GM19193 (cell line): ENCODE results near the gene RBM39.

ENCODE experiments used
- POLR2A ChIP-seq: IDR thresholded peaks from 4 replicates; pipeline ENCODE4 v1.6.1; 2011; ENCODE audit not compliant: insufficient read depth, insufficient read length; ENCODE audit errors: extremely low read depth

RBM39 gene

DNA sequence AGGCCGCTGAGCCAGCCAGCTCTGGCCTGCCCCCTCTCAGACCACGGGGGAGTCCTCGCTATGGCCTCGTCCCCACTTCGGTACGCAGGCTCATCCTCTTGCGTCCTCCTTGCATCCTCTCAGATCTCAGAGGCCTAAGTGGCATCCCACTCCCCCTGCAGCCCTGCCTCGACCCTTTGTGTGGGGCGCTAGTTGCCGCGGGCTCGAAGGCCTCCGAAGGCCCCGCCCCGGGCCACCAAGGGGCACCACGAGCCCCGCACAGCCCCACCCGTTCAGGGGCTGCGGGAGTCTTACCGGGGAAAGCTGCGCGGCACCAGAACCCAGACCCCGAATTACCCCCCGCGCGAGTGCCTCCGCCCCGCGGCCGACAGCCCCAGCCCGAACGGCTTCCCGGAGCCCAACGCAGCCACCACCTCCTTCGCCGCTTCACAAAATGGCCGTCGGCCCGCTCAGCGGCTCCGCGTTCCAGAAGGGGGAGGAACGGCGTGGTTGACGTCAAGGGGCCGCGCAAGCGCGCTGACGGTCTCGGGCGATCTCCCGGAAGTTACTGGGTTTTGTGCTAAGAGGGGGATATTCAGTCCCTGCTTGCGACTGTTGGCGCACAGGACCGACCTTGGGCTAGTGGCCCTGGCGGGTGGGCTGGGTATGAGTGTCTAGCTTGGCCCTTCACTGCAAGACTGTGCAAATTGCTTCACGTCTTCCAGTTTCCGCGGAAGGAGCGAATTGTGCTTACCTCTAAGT lies 77.4 kb downstream of the RBM39 start, which contains the start of the genes CPNE1 and RBM12:
Gene CPNE1, minus strand, starts transcription at position 435 of the 741 bp plus-strand sequence. CDS start 31,977 bp downstream, outside the sequence.
Gene RBM12, minus strand, starts transcription at position 435 of the 741 bp plus-strand sequence. CDS start 9,578 bp downstream, outside the sequence.
- peak; percentile 98 for TF ChIP-seq POLR2A

DNA sequence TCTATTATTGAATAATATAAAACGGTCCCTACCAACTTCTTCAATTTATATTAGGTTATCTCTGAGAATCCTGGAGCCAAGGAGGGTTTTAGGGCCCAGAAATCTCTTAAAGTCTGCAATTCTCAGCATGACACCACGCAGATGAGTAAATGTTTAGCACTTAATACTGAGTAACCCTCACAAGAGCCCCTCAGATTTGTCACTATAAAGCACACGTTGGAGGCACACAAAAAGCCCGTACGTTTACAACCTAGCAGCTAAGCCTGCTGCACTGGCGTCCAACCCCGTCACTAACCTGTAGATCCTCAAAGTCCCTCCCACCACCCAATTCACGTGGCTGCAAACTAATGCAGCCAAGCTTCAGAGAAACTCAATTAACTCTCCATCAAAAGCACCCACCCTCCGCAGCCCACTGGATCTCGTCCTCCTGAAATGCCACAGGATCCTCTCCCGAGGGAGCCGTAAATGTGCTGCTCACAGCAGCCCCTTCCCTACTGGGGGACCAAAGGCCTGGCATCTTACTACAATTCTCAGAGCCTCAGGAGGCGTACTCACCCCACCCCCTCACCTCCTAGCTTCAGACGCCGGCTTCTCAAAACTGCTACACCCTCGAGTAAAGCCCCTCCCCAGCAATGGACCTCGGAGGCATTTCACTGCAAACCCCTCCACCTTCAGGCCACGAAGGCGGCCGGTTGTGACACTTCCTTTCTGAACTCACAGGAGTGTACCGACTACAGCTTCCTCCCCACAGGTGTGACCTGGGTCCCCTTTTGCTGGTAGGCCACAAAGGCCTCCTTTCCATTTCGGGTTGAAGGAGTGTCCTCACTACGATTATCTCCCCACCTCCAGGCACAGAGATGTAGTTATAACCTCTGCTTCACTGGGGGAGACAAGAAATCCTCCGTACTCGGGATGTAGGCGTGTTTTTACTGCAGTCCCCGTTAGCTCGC lies 78.3 kb downstream of the RBM39 start:
- peak; percentile 32 for TF ChIP-seq POLR2A

DNA sequence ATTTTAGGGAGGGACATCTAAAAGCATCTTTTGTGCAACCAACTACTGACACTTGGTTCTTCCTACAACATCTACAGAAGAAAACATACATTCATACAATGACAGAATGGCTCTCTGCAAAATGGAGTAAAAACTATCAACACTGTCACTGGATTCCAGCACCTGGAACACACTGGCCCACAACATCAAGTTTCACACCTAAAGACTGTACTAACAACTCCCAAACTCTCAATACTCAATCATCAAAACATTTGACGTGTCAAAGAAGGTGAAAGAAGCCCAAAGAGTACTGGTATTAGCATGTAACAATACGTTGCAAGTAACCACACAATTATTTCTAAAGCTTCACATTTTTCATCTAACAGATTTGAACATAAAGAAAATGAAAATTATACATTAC lies 79.5 kb downstream of the RBM39 start:
- no peak for TF ChIP-seq POLR2A

DNA sequence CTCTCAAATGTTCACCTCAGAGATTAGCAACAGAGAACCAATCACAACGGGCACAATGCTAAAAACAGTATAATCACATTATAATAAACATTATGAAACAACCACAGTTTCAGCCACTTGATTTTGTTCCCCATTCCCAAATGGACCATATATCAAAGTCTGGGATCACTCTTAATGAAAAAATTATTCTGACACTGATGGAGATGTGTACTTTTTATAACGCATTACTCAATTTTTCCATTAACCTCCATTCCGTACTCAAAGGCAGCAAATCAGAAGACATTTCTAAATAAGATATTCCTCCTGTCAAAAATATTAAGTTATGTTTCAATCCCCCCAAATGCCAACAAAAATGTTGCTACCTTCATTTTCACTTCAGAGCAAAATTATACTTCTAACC lies 80.2 kb downstream of the RBM39 start:
- no peak for TF ChIP-seq POLR2A

DNA sequence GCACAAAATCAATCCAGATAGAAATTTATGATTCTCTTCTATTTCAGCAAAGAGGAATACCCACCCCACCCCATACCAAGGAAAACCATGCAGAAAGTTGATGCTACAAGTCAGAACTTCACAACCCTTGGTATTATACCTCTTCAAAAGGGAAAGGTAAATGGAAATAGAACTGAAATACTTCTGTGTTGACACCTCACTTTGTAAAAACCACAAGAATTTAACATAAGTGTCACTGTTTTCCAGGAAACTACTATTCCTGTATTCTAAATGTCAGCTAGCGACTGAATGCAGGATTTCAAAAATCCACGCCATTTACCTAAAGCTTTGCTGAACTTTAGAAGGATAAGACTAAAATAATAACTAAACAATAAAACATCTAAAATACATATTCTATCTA lies 81.0 kb downstream of the RBM39 start:
- TF ChIP-seq POLR2A, result no peak

DNA sequence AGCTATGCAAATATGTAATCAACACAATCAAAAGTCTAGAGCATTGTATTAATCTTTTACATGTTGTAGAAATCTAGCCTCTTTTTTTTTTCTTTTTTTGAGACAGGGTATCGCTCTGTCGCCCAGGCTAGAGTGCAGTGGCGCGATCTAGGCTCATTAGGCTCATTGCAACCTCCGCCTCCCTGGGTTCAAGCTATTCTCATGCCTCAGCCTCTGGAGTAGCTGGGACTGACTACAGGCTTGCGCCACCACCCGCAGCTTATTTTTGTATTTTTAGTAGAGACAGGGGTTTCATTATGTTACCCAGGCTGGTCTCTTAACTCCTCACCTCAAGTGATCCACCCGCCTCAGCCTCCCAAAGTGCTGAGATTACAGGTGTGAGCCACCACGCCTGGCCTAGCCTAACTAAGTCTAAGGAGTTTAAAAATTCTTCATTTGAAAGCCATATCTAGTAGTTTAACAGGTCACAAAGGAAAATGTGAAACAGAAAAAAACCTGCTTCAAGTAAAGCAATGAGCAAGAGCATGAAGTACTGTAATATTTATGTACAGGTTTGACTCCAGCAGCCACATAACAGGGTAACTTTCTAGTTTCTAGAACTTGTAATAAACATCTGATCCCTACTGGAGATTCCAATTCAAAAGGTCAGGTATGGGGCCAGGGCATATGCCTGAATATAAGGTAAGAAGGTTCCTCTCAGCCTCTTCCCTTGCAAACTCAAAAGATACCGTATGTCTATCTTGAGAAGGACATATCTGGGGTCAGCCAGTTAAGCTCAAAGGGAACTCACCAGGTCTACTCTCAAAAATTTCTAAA lies 81.7 kb downstream of the RBM39 start:
- TF ChIP-seq POLR2A, result no peak

DNA sequence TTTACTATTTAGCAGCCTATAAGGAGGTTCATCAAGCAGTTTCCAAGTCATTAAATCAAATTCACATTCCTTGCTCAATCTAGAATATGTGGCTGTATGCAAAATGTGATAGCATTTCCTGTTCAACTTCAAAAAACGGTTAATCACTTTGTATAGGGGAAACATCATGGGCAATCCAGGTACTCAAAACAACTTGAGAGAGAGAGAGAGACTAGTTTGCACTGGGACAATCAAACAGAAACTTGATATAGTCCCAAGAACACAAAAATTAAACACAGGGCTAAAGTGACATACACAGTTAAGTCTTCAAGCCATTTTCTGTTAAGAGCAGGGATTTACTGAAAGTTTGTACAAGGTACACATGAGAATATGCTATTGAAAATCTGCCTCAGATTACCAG lies 84.8 kb downstream of the RBM39 start:
- no peak for TF ChIP-seq POLR2A

DNA sequence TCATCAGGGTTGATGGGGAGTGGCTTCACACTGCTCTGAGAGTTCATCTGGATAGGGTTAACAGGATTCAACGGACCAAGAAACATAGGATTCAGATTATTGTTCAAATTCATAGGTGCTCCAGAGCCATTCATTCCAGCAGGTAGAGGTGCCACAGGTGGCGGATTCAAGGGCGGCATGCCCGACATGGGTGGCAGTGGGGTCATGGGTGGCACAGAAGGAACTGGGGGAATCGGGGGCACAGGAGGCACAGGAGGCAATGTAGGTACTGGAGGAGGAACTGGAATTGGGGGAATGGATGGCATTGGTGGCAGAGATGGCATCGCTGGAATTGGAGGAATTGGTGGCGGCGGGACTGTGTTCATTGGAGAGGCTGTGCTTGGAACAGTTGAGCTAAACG lies 87.6 kb downstream of the RBM39 start:
- TF ChIP-seq POLR2A, result no peak

DNA sequence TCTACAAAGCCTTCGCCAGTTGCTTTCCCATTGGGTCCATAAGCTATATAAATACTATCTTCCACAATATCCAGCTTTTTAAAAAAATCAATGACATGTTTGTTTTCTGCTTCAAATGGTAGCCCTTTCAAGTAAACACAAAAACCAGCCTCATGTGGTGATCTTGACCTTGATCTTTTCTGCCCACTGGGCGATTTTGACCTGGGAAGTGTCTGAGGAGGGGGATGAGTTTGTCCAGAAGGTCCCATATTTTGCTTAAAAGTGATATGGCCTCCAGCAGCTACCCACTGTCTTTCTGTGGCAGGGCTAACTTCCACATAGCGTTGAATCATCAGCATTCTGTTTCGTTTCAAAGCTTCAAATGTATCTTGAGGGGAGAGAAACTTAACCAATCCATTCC lies 88.2 kb downstream of the RBM39 start:
- TF ChIP-seq POLR2A, result no peak
